Hippocampal formation (tissue), 2 donors: Measurements from ENCODE around the gene IL22RA2.

ENCODE experiments used
- DNase-seq, 2 donors: peaks; one replicate each; lab custom pipeline; 2025; lab: John Stamatoyannopoulos, UW

IL22RA2 gene

DNA sequence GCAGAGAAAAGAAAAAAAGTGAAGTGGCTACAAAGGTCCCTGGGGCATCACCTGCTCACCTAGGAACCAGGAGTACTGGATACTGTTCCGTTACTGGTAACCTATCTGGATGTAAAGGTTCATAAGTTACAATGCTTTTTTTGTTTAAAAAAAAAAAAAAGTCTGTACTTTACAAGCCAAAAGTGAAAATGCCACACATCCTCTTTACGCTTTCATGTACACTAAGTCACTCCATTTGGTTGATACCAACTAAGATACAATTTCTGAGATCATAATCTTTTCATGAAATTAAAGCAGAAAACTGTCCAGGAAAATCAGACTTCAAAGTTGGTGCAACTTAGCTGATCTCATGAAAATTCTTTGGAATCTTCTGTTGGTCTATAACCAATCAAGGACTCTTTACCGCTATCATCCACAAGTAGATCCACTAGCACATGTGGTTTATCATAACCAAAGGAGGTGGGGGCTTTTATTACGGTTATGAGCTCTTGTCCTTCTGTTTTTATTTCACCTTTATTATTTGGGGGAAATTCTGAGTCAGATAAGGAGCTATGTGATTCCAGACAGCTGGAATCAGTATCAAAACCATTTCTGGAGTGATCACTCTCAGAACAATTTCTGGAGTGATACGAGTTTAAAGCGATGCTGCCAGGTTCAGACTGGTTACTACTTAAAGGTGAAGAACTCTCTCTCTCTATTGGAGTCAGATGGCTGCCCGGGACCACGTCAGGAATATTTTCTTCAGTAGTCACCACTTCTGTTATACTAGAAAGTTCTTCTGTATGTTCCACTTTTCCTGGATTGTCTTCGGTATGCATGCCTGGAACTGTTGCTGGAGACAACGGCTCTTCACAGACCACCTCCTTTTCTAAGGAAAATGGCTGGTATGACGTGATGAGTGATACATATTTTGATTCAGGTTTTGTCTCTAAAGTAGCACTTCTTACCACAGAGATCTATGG lies 24.5 kb upstream of the IL22RA2 start:
- DNase-seq = no peak

DNA sequence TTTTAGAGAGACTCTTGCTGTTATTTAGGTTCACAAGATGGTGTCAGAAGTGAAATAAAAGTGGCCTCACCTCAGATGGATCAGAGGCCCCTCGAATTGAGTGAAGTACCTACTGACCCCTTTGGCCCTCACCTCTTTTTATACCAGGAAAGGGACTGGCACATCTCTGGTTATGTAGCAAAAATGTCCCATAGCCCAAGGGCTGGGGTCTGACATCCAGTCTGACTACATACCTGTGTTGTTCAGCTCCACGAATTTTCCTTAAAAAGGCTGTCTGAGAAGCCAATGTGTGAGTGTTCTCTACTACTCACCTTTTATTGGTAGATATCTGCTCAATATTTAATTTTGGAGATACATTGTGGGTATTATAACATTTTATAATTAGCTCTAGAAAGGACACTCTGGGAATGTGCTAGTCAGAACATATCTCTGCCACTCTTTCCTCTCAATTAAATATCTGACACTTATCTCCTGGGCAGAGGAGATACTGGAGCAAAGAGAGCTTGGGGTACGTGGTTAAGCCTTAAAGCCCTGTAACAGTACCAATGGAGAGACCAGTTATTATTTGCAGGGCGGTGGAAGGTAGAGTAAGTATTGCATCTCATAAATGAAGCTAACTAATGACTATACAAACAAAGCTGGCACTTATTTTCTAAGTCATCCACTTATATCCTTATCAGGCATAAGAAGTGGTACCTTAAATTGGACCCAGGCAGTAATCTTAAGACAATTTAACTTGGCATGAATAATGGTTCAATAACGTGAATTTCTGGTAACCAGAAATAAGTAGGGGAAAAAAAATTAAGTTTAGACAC lies 20.0 kb upstream of the IL22RA2 start:
- DNase-seq = no peak

DNA sequence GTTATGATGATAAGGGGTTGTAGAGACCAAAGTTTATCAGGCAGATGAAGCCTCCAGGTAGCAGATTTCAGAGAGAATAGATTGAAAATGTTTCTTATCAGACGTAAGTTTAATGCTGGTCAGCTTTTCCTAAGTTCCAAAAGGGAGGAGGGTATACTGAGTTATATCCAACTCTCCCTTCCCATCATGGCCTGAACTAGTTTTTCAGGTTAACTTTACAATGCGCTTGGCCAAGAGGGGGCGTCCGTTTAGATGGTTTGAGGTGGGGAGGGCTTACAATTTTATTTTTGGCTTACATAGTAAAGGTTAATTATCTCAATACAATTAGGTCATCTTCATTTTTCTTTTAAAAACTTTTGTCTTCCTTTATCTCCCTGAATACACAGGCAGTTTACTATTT lies 19.4 kb upstream of the IL22RA2 start:
- DNase-seq = no peak

GRCh38 chr6:137191670-137192069 lies 18.2 kb upstream of the IL22RA2 start:
- no peak for DNase-seq

DNA sequence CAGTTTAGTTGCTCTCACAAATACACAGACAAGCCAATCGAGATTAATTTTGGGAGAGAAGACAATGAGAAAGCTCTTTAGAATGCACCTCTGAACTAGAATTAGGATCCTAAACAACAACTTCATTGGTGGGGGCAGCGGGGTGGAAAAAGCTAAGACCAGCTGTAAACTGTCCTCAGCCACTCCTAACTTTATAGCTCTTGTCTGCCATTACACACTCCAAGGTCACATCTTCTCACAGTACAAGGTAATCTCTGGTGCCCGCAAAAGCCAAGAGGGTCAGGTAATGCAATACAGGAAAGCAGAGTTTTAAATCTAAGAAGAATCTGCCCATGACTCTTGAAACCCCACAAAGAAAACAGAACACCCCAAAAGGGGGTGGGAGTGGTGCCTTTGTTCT lies 17.8 kb upstream of the IL22RA2 start:
- no peak for DNase-seq

DNA sequence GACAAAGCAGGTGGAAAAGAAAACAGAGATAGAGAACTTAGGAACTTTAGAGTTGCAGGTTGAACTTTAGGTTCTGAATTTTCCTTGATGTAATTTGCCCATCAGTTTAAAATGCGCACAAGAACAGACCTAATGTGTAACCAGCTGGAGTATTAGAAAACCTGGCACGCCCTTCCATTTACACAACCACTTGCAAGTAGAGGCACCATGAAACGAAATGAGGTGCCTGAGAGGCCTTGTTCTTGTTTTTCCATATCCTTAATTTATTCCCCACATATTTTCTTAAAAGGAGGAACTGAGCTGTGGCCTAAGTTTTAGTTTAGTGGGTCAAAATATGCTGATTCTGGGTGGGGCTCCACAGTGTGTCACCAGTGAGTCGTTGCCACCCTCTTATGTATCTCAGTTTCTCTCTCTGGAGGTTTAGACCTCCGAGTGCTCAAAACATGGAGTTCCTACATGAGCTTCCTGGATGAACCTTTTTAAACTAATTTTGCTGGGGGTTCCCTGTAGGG lies 17.2 kb upstream of the IL22RA2 start:
- no peak for DNase-seq

GRCh38 chr6:137188855-137189254 lies 15.4 kb upstream of the IL22RA2 start:
- DNase-seq = no peak

DNA sequence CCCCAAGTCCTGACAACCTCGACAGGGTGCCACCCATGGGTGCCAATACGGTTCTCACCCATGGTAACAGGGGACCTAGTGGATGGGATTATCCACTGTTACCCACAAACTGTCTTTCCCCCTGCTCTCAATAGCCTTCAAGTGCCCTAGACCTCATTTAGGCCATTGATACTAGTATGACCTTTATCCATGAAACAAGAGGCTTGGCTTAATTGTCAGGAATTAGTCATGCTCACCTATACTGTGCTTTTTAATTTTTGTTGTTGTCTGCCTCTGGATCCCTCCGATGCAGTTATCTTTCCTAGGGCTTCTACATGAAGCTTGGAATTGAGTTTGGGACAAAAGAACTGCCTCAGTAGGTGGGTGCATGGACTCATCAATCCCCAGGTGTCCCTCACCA lies 11.8 kb upstream of the IL22RA2 start:
- no peak for DNase-seq

DNA sequence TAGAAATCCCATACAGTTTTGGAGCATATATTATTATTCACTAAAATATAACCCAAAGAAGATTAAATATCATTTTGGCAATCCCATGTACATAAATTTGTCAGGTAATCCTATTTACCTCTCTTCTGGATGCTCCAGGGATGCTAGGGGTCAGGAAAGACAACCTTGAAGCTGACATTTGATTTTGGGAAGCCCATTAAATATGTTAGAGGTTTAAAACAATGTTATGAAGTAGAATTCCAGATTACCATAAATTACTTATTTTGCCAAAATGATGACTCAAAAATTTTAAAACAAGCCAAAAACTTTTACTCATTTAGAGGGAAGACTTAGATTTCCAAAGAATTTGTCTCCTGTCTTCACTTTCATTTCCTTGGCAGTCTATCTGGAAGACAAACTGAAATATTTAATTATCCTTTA lies 9.2 kb upstream of the IL22RA2 start:
- no peak for DNase-seq

GRCh38 chr6:137181891-137182653 lies 8.6 kb upstream of the IL22RA2 start:
- no peak for DNase-seq

DNA sequence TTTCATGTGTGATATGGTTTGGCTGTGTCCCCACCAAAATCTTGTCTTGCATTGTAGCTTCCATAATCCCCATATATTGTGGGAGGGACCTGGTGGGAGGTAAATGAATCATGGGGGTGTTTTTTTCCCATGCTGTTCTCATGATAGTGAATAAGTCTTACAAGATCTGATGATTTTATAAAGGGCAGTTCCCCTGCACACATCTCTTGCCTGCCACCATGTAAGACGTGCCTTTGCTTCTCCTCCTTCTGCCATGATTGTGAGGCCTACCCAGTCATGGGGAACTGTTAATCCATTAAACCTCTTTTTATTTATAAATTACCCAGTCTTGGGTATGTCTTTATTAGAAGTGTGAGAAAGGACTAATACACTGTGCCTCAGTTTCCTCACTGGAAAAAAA lies 4.2 kb upstream of the IL22RA2 start:
- DNase-seq = no peak

DNA sequence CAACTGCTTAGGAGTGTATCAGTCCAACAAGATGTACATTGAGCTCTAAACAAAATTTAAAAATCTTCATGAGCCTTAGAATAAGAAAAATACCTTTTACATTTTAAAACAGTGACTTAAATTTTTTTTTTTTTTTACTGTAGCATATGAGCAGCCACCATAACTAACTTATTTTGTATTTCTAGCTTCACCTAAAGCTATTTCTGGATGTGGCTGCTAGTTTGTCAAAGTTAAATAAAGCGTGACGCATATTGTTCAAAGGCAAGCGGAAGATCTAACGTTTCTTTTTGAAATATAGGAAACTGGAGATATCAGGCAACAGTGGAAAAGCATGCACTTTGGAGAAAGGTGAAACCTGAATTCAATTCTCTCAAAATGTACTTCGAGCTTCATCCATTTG lies 3.3 kb upstream of the IL22RA2 start:
- DNase-seq = no peak

GRCh38 chr6:137175868-137176245 lies 2.4 kb upstream of the IL22RA2 start:
- DNase-seq = no peak

GRCh38 chr6:137175157-137175867 lies 1.9 kb upstream of the IL22RA2 start:
- no peak for DNase-seq

GRCh38 chr6:137172734-137173431 lies 561 bp downstream of the IL22RA2 start:
- DNase-seq = no peak

DNA sequence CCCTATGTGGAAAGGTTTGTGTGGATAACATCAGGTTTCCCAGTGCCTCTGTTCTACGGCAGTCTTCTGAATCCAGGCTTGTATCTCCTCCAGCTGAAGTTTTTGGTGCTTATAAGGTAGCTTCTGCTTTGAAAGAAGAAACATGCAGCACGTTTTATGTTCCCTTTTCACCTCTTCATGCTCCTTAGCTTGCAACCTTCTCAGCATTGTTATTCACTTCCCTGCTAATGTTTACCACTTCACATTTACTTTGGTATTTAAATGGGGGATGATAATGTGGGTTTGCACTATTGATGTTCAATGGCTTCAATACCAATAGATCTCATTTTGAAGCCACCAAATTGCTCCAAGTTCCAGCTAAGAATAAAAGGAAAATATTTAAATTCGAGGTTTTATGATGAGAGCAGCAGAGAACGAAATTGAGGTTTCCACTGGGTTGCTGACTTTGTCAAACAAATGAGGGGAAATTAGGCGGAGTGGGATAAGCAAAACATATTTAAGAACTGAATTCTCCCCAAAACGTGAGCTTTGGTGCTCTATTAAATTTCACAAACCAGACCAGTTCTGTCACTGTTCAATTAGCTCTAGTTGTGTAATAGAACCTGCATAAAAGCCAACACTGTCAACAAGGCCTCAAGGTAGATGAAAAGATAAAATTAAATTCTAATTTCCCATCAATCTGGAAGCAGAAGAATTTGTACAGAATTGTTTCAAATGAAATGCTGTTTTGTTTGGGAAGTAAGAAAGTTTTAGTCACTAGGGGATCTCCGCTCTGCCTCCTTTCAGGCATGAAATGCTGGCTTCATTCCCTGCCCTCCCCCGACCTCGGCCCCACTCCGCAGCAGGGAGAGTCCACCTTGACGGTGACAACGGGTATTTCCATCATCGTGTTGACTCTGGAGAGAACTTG lies 1.4 kb downstream of the IL22RA2 start:
- DNase-seq = no peak

- no peak for DNase-seq
Observed at GRCh38 chr6:137171053-137171374, 2.4 kb downstream of the IL22RA2 start.

GRCh38 chr6:137170266-137171052 lies 3.0 kb downstream of the IL22RA2 start:
- DNase-seq = no peak
